GM23248 (cell line): ENCODE data around the gene FAM3D. TPM values are rescaled to one million over a fixed set of nuclear protein-coding genes. Genes with fewer than 3 reads are reported as not detected.

Source experiments
- DNase-seq: peaks from one replicate; pipeline ENCODE4 v3.0.0-alpha.2; 2015
- H2AFZ ChIP-seq: fragments of 200-600 bp; sonication (generic); 2 replicates; pipeline ENCODE4 v1.6.1; 2016; ENCODE audit warnings: antibody characterized with exemption
- H3F3A ChIP-seq: fragments of 200-600 bp; sonication (generic); 2 replicates; pipeline ENCODE4 v1.6.1; 2016; ENCODE audit warnings: mild to moderate bottlenecking, antibody characterized with exemption, mixed run types; ENCODE audit not compliant: insufficient read depth
- H3K27ac ChIP-seq: fragments of 200-600 bp; sonication (generic); 2 replicates; pipeline ENCODE4 v1.5.1; 2016; ENCODE audit warnings: mild to moderate bottlenecking
- H3K27me3 ChIP-seq: fragments of 200-600 bp; sonication (generic); replicated peaks from 2 replicates; pipeline ENCODE4 v1.6.1; 2016; ENCODE audit warnings: mild to moderate bottlenecking; ENCODE audit not compliant: insufficient read depth
- H3K36me3 ChIP-seq: fragments of 200-600 bp; sonication (generic); 2 replicates; pipeline ENCODE4 v1.6.1; 2016; ENCODE audit warnings: low read depth, mild to moderate bottlenecking
- H3K4me1 ChIP-seq: fragments of 200-600 bp; sonication (generic); 2 replicates; pipeline ENCODE4 v1.6.1; 2016; ENCODE audit warnings: mild to moderate bottlenecking; ENCODE audit not compliant: insufficient read depth
- H3K4me2 ChIP-seq: fragments of 200-600 bp; sonication (generic); one replicate; pipeline ENCODE4 v1.6.1; 2016; ENCODE audit warnings: mild to moderate bottlenecking; ENCODE audit not compliant: unreplicated experiment
- H3K4me3 ChIP-seq: fragments of 200-600 bp; sonication (generic); 2 replicates; pipeline ENCODE4 v1.5.1; 2016; ENCODE audit warnings: mild to moderate bottlenecking
- H3K79me2 ChIP-seq: fragments of 200-600 bp; sonication (generic); 2 replicates; pipeline ENCODE4 v1.6.1; 2016; ENCODE audit warnings: mild to moderate bottlenecking; ENCODE audit not compliant: insufficient read depth
- H3K9ac ChIP-seq: fragments of 200-600 bp; sonication (generic); 2 replicates; pipeline ENCODE4 v1.6.1; 2016; ENCODE audit warnings: mild to moderate bottlenecking
- H3K9me2 ChIP-seq: fragments of 200-600 bp; sonication (generic); 2 replicates; pipeline ENCODE4 v1.6.1; 2016; ENCODE audit warnings: mixed run types, mild to moderate bottlenecking, moderate library complexity; ENCODE audit not compliant: insufficient read depth
- H3K9me3 ChIP-seq: fragments of 200-600 bp; sonication (generic); one replicate; pipeline ENCODE4 v1.6.1; 2017; ENCODE audit warnings: low read depth
- H4K20me1 ChIP-seq: fragments of 200-600 bp; sonication (generic); 2 replicates; pipeline ENCODE4 v1.6.0; 2016; ENCODE audit not compliant: insufficient read depth
- EZH2 ChIP-seq: fragments of 200-600 bp; sonication (generic); IDR thresholded peaks from 2 replicates; pipeline ENCODE4 v1.6.1; 2018; ENCODE audit warnings: antibody characterized with exemption, mild to moderate bottlenecking; ENCODE audit not compliant: insufficient read depth, poor library complexity, severe bottlenecking
- EZH2phosphoT487 ChIP-seq: fragments of 200-600 bp; sonication (generic); IDR thresholded peaks from 2 replicates; pipeline ENCODE4 v1.6.1; 2018; ENCODE audit warnings: antibody characterized with exemption, moderate library complexity, mild to moderate bottlenecking, low read depth; ENCODE audit not compliant: insufficient read depth
- WGBS, 2 experiments: methylation state at CpG; one replicate each; pipeline ENCODE4 v1.1.6; 2015 to 2017; ENCODE audit warnings: low lambda C conversion rate in 2 of 2, low coverage in 1 of 2; ENCODE audit errors: missing lambda C conversion rate in 2 of 2; 5-methylcytosine and 5-hydroxymethylcytosine counted together
- in situ Hi-C: fragments of 300-500 bp; cut with MboI; formaldehyde crosslinking; loops from 2 replicates; pipeline ENCODE4 v1.15.0; 2020
- polyA plus RNA-seq: library from polyadenylated mRNA; unstranded; fragments of >200 nt; fragmentation: Nextera tagmentation; extraction: Ambion mirVana; gene quantifications from 2 replicates; pipeline ENCODE4 v1.2.1, GENCODE V29; 2016
- total RNA-seq: library from RNA; depleted of rRNA; stranded (reverse); fragments of >200 nt; shearing (Covaris generic); gene quantifications from 2 replicates; pipeline ENCODE4 v1.2.3, GENCODE V29; 2014

Gene FAM3D
- total and polyA plus RNA-seq, 2 experiments from 2014 or later: not detected

DNA sequence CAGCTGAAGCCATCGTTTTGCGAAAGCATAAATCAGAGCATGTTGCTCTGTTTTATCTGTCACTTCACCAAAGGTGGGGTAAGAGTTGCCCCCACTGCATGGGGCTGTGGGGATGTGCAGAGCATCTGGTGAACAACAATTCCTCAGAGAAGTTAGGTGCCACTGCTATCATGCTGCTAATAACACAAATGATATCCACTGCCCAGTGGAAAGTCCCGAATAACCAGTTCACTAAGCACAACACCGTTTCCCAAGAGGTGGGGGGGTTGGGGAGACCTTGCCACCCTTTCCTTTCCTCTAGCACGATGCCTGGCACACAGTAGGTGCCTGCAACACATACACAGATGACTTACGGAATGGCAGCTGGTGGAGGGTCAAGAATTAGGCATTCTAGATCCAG is 38.6 kb downstream of the FAM3D start:
- Histone ChIP-seq H3K4me3 (no peak overlapping the region), H3K9me3 (no peaks in the 10 kb centered on the region), H4K20me1 (no peaks in the 10 kb centered on the region), H2AFZ (peak overlapping the region; percentile 84; the same call in 1 of the 2 replicates), H3K27me3 (no peaks in the 10 kb centered on the region), H3K79me2 (no peaks in the 10 kb centered on the region), H3F3A (peaks cover 20% of the 10 kb centered on the region), H3K4me1 (peaks cover 20% of the 10 kb centered on the region), H3K27ac (no peak overlapping the region), H3K4me2 (peak overlapping the region; percentile 58), H3K9me2 (no peaks in the 10 kb centered on the region), H3K9ac (no peak overlapping the region), H3K36me3 (no peaks in the 10 kb centered on the region)
- TF ChIP-seq EZH2phosphoT487 (no peak), EZH2 (no peak)
- no peak for DNase-seq
- in situ Hi-C loops: no loop called here
- 68 to 72% methylated on average over 6 of the region's 6 CpGs for WGBS, 2 experiments

DNA sequence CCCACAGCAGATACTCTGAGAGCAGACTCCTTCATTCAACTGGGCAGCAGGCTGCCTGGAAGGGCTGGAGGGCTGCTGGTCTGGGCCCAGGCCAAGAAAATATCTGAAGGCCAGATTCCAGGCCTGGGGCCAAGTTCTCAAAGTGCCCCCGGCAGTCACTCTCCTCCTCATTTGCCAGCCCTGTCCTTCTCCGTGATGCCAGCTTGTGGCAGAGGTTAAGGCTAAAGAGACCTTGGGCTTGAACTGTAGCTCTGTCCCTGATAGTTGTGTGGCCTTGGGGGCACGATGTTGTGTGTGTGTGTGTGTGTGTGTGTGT is 39.0 kb downstream of the FAM3D start:
- Histone ChIP-seq H3K79me2 (no peaks in the 10 kb centered on the region), H3K4me3 (no peak overlapping the region), H3K9ac (no peak overlapping the region), H3F3A (peaks cover 20% of the 10 kb centered on the region), H3K9me3 (no peaks in the 10 kb centered on the region), H3K4me1 (peaks cover 20% of the 10 kb centered on the region), H4K20me1 (no peaks in the 10 kb centered on the region), H3K27me3 (no peaks in the 10 kb centered on the region), H2AFZ (no peak overlapping the region), H3K9me2 (no peaks in the 10 kb centered on the region), H3K27ac (no peak overlapping the region), H3K36me3 (no peaks in the 10 kb centered on the region), H3K4me2 (no peak overlapping the region)
- WGBS, 2 experiments: 54 to 60% methylated on average over 3 of the region's 3 CpGs
- no peak for DNase-seq
- TF ChIP-seq EZH2: no peak
- TF ChIP-seq EZH2phosphoT487: no peak
- in situ Hi-C loops: no loop called here

DNA sequence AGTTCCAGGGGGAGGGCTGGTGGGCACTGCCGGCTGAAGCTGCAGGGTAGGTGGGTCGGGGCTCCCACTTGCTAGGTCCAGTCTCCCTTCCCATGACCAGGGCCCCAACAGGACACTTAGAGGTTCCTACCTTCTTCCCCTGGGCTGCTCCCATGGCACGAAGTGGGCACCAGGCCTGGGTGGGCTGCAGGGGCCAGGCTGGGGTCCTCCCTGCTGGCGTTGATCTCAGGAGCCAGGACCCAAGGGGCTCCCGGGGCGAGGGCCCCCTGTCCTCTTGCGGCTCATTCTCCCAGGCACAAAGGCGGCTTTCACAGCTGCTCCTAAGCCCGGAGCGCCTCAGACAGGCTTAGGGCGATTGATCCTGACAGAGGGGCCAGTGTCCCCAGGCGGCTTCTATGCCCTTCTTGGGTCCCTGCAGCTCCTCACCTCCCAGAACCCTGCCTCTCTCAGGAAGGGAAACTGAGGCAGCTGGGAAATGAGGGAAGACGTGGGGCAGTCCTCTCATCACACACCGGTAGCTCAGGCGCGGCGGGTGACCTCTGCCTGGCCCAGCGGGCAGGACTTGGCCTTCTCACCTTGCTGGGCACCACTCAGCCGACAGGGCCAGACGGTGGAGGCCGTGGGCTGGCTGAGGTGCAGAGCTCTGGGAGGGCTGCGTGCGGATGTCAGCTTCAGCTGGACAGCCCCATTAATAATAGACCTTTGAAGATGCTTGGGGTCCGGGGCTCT is 39.6 kb downstream of the FAM3D start:
- no peak for DNase-seq
- Histone ChIP-seq H3K27me3 (no peaks in the 10 kb centered on the region), H3K4me1 (peaks cover 20% of the 10 kb centered on the region)

DNA sequence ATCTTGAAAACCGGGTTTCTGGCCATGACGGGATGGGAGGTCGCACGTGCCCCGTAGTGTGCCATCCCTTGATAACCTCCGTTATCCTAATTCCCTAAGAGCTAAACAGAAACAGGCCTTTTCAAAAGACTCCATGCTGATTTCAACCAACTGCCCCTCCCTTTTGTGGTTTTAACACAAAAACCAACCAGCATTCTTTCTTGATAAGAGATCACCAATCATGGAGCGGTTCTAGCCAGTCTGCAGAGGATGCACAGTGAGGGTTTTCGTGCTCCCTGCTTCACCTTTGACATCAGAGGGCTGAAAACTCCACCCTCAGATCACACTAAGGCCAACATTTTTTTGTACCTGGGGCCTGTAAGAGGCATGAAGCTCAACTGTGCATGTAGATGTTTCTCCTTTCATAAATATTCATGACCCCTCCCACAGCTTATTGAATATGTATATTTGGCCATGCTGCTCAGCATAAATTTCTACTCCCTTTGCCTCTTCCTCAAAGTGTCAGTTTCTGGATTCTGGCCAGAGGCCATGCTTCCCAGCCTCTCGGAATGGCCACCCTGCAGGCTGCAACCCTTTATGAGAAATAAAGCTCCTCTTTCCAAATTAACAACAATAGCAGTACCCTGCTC is 41.3 kb downstream of the FAM3D start:
- peaks cover 20% of the 10 kb centered on the region for H3K4me1 ChIP-seq
- DNase-seq: no peak
- in situ Hi-C loops: no loop called here
- H3K4me3 ChIP-seq: no peak overlapping the region
- H3K4me2 ChIP-seq: no peak overlapping the region
- no peaks in the 10 kb centered on the region for H3K36me3 ChIP-seq
- WGBS, 2 experiments: 82 to 87% methylated on average over 9 of the region's 9 CpGs
- H2AFZ ChIP-seq: no peak overlapping the region
- H3K27me3 ChIP-seq: no peaks in the 10 kb centered on the region
- no peaks in the 10 kb centered on the region for H3K9me3 ChIP-seq
- no peak overlapping the region for H3K27ac ChIP-seq
- peaks cover 20% of the 10 kb centered on the region for H3F3A ChIP-seq
- H3K79me2 ChIP-seq: no peaks in the 10 kb centered on the region
- no peak for TF ChIP-seq EZH2phosphoT487
- TF ChIP-seq EZH2: no peak
- no peaks in the 10 kb centered on the region for H3K9me2 ChIP-seq
- no peak overlapping the region for H3K9ac ChIP-seq
- no peaks in the 10 kb centered on the region for H4K20me1 ChIP-seq

More for the DNA sequence above, 39.6 kb downstream of the FAM3D start:
- no peaks in the 10 kb centered on the region for H3K79me2 ChIP-seq
- TF ChIP-seq EZH2phosphoT487 (no peak), EZH2 (no peak)
- no peaks in the 10 kb centered on the region for H3K36me3 ChIP-seq
- H4K20me1 ChIP-seq: no peaks in the 10 kb centered on the region
- H3K9me2 ChIP-seq: no peaks in the 10 kb centered on the region
- H3F3A ChIP-seq: peaks cover 20% of the 10 kb centered on the region
- H3K9ac ChIP-seq: no peak overlapping the region
- H2AFZ ChIP-seq: no peak overlapping the region
- 86 to 89% methylated on average over 16 to 24 of the region's 24 CpGs for WGBS, 2 experiments
- H3K9me3 ChIP-seq: no peaks in the 10 kb centered on the region
- H3K4me2 ChIP-seq: no peak overlapping the region
- no peak overlapping the region for H3K4me3 ChIP-seq
- no peak overlapping the region for H3K27ac ChIP-seq
- in situ Hi-C loops: no loop called here
